ENCODE measurements around the gene IFI35.
"Not testable (repeated sequence)": the region's sequence is repeated elsewhere in the genome, so short reads cannot be mapped to it uniquely, and the experiment has no call there.

IFI35 gene

DNA sequence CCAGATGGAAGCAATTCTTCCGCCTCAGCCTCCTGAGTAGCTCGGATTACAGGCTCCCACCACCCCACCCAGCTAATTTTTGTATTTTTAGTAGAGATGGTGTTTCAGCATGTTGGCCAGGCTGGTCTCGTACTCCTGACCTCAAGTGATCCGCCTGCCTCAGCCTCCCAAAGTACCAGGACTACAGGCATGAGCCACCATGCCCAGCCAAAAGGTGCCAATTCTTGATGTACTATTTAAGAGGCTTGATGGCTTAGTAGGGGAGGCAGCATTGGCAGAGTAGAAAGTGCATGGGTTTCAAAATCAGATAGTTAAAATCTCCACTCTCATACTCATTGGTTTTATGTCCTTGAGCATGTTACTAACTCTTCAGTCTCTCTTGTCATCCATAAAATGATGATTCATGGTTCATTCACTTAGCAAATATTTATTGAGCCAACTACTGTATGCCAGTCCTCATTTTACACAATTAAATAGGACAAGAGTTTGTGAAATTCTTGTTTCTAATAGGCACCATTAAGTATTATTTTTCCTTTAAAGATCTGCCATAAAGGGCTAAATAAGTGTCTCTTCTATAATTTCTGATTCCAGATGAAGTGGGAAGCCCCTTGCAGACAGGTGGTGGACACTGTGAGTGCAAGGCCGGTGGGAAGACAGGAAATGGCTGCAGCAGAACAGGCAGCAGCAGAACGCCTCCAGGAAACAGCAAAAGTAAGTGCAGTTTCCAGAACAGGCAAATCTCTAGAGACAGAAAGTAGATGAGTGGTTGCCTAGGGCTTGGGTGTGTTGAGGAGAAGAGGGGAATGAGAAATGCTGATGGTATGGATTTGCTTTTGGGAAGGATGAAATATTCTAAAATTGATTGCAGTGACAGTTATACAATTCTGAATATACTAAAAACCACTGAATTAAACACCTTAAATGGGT is 16.6 kb upstream of the IFI35 start:
- TF ChIP-seq, protein P1, sequence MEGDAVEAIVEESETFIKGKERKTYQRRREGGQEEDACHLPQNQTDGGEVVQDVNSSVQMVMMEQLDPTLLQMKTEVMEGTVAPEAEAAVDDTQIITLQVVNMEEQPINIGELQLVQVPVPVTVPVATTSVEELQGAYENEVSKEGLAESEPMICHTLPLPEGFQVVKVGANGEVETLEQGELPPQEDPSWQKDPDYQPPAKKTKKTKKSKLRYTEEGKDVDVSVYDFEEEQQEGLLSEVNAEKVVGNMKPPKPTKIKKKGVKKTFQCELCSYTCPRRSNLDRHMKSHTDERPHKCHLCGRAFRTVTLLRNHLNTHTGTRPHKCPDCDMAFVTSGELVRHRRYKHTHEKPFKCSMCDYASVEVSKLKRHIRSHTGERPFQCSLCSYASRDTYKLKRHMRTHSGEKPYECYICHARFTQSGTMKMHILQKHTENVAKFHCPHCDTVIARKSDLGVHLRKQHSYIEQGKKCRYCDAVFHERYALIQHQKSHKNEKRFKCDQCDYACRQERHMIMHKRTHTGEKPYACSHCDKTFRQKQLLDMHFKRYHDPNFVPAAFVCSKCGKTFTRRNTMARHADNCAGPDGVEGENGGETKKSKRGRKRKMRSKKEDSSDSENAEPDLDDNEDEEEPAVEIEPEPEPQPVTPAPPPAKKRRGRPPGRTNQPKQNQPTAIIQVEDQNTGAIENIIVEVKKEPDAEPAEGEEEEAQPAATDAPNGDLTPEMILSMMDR (conservative IDR thresholded peaks at IDR 0.05): no peak
- no peak for TF ChIP-seq ZFX (IDR thresholded peaks at IDR 0.05)
- H3K27ac ChIP-seq: peak overlapping the region; percentile 70

DNA sequence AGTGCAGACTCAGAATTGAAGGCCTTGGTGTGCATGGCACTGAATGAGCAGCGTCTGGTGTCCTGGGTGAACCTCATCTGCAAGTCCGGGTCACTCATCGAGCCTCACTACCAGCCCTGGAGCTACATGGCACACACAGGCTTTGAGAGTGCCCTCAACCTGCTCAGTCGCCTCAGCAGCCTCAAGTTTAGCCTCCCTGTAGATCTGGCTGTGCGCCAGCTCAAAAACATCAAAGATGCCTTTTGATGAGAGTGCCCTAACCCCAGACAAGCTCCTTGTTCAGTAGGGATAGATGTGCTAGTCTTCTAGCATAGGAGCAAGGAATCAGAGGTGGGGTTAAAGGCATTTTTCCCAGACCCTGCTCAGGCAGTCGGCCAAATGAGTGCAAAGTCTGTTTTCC is 15.1 kb upstream of the IFI35 start:
- no peak for TF ChIP-seq ZFX (IDR thresholded peaks at IDR 0.05)
- TF ChIP-seq, protein P1 (conservative IDR thresholded peaks at IDR 0.05): no peak
- H3K27ac ChIP-seq: no peak overlapping the region

DNA sequence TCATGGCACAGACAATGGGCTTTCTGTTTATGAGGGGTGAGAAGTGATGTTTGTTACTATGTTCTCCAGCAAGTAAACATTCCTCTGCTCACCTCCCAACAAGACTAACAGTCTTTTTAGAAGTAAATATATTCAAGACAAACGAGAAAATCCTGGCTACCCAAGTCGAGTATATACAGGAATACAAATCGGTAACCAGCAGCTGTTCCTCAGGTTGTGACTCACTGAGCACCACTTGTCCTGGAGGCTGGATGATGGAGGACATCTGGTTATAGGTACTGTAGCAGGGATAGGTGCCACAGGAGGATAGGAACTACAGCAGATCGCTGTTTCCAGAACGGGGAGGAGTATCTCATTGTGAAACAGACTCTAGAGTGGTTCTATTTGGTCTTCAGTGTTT is 13.7 kb upstream of the IFI35 start:
- TF ChIP-seq, protein P1 (conservative IDR thresholded peaks at IDR 0.05): no peak
- no peak for TF ChIP-seq ZFX (IDR thresholded peaks at IDR 0.05)
- H3K27ac ChIP-seq: no peak overlapping the region

DNA sequence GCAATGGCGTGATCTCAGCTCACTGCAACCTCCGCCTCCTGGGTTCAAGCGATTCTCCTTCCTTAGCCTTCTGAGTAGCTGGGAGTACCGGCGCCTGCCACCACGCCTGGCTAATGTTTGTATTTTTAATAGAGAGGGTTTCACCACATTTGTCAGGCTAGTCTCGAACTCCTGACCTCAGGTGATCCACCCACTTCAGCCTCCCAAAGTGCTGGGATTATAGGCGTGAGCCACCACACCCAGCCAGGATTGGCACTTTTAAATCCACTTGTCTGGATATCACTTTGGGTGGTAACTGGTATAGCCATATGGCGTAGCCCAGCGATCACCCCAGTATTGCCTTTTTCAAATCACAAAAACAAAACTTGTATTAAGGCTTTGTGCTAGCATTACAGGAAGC is 12.7 kb upstream of the IFI35 start:
- not testable (repeated sequence) for H3K27ac ChIP-seq

DNA sequence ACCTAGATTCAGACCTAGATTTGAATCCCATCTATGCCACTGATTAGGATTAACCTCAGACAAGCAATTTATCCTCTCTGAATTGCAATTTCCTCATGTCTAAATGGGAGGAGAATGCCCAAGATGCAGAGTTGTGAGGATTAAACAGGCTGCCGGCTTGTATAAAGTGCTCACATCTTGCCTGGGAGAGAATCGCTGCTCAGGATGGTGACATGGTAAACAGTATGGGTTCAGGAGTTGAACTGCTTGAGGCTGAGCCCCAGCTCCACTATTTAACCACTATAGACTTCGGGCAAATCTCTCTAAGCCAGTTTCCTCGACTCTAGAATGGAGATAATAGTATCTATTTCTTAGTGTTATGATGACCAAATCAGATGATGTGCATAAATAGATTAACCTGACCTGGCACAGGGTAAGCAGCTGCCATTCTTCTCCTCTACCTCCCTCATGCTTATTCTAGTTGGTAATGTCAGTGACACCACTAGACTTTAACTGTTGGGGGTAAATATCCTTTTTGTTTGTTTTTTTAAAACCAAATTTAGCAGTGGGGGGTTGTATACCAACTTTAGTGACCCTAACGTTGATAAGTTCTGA is 9.1 kb upstream of the IFI35 start:
- TF ChIP-seq, protein P1 (conservative IDR thresholded peaks at IDR 0.05): no peak
- TF ChIP-seq ZFX (IDR thresholded peaks at IDR 0.05): no peak
- H3K27ac ChIP-seq: peak overlapping the region; percentile 96

DNA sequence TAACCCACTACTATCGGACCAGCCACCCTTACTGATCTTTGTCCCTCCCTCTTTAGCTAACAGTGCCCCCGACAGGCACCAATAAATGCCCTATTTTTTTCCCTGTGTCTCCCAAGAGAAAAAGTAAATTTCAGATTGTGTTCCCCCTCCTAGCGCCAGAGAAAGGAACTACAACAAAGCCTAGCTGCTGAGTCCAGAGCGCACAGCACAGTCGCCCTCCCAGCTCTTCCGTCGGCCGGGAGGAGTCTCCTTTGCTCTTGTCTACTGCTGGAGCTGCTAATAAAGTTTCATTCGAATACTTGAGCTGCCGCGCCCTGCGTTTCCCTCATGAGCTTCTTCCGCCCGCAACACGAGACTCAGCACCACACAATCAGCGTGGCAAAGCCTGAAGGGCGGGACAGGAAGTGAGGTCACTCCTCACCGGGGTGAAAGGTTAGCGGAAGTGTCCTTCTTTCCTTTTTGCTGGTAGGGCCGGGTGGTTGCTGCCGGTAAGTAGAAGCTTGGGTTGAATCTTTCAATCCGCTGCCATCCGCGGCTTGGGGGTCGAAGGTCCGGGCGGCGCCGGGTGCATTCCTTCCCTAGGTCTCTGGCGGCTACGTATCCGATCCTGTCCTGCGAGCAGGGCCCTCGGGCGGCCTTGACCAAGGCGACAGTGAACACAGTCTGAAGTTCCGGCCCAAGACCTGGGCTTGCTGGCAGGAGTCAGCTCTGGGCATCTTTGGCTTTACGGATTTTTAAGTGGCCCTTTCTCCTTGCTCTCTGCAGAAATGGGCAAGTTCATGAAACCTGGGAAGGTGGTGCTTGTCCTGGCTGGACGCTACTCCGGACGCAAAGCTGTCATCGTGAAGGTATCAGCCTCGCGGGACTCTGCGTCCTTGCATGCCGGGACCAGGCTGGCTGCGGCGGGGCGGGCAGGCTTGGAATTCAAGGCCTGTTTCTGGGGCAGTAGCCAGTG is 8.3 kb upstream of the IFI35 start, which contains the start of gene RPL27:
Gene RPL27 (plus strand): TSS at position 436 of the 955 bp plus-strand sequence. CDS start 332 bp downstream, at position 768.
- peak; percentile 93 for TF ChIP-seq ZFX (IDR thresholded peaks at IDR 0.05)
- TF ChIP-seq, protein P1 (conservative IDR thresholded peaks at IDR 0.05): peak; percentile 93
- H3K27ac ChIP-seq: peak within 1 kb of the TSS; percentile 96

DNA sequence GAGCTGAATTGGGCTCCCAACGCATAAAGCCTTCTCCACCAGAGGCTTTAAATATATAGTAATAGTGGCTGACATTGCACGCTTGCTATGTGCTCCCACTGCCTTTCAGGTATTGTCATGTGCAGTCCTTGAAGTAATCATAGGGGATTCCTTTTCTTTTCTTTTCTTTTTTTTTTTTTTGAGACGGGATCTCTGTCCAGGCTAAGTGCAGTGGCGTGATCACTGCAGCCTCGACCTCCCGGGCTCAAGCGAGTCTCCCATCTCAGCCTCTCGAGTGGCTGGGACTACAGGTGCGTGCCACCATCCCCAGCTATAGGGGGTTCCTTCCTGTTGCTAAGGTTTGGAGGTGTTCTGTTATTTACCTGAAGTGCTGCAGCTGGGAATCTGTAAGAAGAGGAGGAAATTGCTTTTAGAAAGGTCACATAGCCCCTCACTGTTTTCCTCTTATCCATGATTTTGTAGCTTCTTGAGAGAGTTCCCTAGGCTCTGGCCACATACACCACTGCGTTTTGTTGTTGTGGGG is 7.5 kb upstream of the IFI35 start:
- no peak for TF ChIP-seq ZFX (IDR thresholded peaks at IDR 0.05)
- TF ChIP-seq, protein P1 (conservative IDR thresholded peaks at IDR 0.05): no peak
- H3K27ac ChIP-seq: peak overlapping the region; percentile 96

DNA sequence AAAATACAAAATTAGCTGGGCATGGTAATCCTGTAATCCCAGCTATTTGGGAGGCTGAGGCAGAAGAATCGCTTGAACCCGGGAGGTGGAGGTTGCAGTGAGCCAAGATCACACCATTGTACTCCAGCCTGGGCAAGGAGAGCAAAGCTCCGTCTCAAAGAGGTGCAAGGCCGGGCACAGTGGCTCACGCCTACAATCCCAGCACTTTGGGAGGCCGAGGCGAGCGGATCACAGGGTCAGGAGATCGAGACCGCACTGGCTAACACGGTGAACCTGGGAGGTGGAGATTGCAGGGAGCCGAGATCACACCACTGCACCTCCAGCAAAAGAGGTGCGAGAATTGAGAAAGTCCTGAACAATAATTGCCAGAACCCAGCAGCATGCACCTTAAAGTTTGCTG is 5.7 kb upstream of the IFI35 start:
- H3K27ac ChIP-seq: peak overlapping the region; percentile 5

Measured in C4-2B (cell line).